GM12872 (cell line): ENCODE data around the gene TBC1D1.

Source experiments
- CTCF ChIP-seq: IDR thresholded peaks from 3 replicates; pipeline ENCODE4 v1.5.1; 2011; ENCODE audit warnings: low read depth, mild to moderate bottlenecking, low read length, moderate library complexity; ENCODE audit not compliant: insufficient read depth

TBC1D1 gene

GRCh38 chr4:38107818-38108217 is 216.9 kb downstream of the TBC1D1 start:
- no peak for TF ChIP-seq CTCF

GRCh38 chr4:38109370-38109769 is 218.5 kb downstream of the TBC1D1 start:
- TF ChIP-seq CTCF: no peak

- TF ChIP-seq CTCF: no peak
Observed at GRCh38 chr4:38109896-38110295, 219.0 kb downstream of the TBC1D1 start.

GRCh38 chr4:38111024-38111423 is 220.1 kb downstream of the TBC1D1 start:
- no peak for TF ChIP-seq CTCF

- TF ChIP-seq CTCF: no peak
Observed at GRCh38 chr4:38111717-38112116, 220.8 kb downstream of the TBC1D1 start.

- TF ChIP-seq CTCF: no peak
Observed at GRCh38 chr4:38113132-38113531, 222.2 kb downstream of the TBC1D1 start.

GRCh38 chr4:38113551-38113950 is 222.7 kb downstream of the TBC1D1 start:
- no peak for TF ChIP-seq CTCF
